ENCODE measurements around the gene UBE2L5. TPM values are rescaled to one million over a fixed set of nuclear protein-coding genes. Genes with fewer than 3 reads are reported as not detected.

Gene UBE2L5
- total RNA-seq, 1 donor from 2014 or later: not detected

- no peak for TF ChIP-seq CTCF (IDR thresholded peaks at IDR 0.05)
- H3K4me1 ChIP-seq: peaks cover 10% of the 10 kb centered on the region
- no peaks in the 10 kb centered on the region for H3K9me3 ChIP-seq
- ATAC-seq (no peak), DNase-seq (no peak)
- no peaks in the 10 kb centered on the region for H3K36me3 ChIP-seq
- no peak overlapping the region for H3K27ac ChIP-seq
- H3K4me3 ChIP-seq: no peak overlapping the region
- H3K27me3 ChIP-seq: no peaks in the 10 kb centered on the region
- intact Hi-C loops (cut with DNase I): no loop called here
These were observed 29.6 kb upstream of the UBE2L5 start for GRCh38 chr13:30392681-30393045.

GRCh38 chr13:30394751-30395191, 27.5 kb upstream of the UBE2L5 start:
- ATAC-seq (peak; percentile 4), DNase-seq (no peak)
- H3K4me3 ChIP-seq: peak overlapping the region; percentile 59
- H3K27ac ChIP-seq: peak overlapping the region; percentile 94
- peaks cover 5% of the 10 kb centered on the region for H3K4me1 ChIP-seq
- intact Hi-C loops (cut with DNase I): no loop called here
- no peak for TF ChIP-seq CTCF (IDR thresholded peaks at IDR 0.05)
- no peaks in the 10 kb centered on the region for H3K27me3 ChIP-seq
- no peaks in the 10 kb centered on the region for H3K9me3 ChIP-seq
- no peaks in the 10 kb centered on the region for H3K36me3 ChIP-seq

- DNase-seq: peak; percentile 95
- H3K9me3 ChIP-seq: no peaks in the 10 kb centered on the region
- peak overlapping the region; percentile 59 for H3K4me3 ChIP-seq
- H3K27ac ChIP-seq: peak overlapping the region; percentile 94
- intact Hi-C loops (cut with DNase I): no loop called here
- H3K27me3 ChIP-seq: no peaks in the 10 kb centered on the region
- peaks cover 5% of the 10 kb centered on the region for H3K4me1 ChIP-seq
- no peak for TF ChIP-seq CTCF (IDR thresholded peaks at IDR 0.05)
- H3K36me3 ChIP-seq: no peaks in the 10 kb centered on the region
- ATAC-seq: peak; percentile 89
These were observed 26.8 kb upstream of the UBE2L5 start for GRCh38 chr13:30395192-30396158.

GRCh38 chr13:30396434-30397075, 25.7 kb upstream of the UBE2L5 start:
- Histone ChIP-seq H3K27me3 (no peaks in the 10 kb centered on the region), H3K27ac (peak overlapping the region; percentile 94), H3K4me1 (peaks cover 5% of the 10 kb centered on the region), H3K4me3 (no peak overlapping the region), H3K9me3 (no peaks in the 10 kb centered on the region), H3K36me3 (no peaks in the 10 kb centered on the region)
- no peak for ATAC-seq
- TF ChIP-seq CTCF (IDR thresholded peaks at IDR 0.05): no peak
- no peak for DNase-seq
- intact Hi-C loops (cut with DNase I): no loop called here

- intact Hi-C loops (cut with DNase I): no loop called here
These were observed 23.7 kb upstream of the UBE2L5 start for GRCh38 chr13:30398601-30399072.

More at GRCh38 chr13:30398601-30399072, 23.7 kb upstream of the UBE2L5 start:
- H3K27me3 ChIP-seq: no peaks in the 10 kb centered on the region
- no peaks in the 10 kb centered on the region for H3K36me3 ChIP-seq
- H3K4me1 ChIP-seq: peaks cover 5% of the 10 kb centered on the region
- no peaks in the 10 kb centered on the region for H3K9me3 ChIP-seq
- no peak for DNase-seq
- H3K27ac ChIP-seq: no peak overlapping the region
- no peak for TF ChIP-seq CTCF (IDR thresholded peaks at IDR 0.05)
- no peak overlapping the region for H3K4me3 ChIP-seq
- ATAC-seq: no peak

Data from upper lobe of right lung (tissue), 1 donor.